HG03354 (cell line): Measurements from ENCODE around the gene ERFE.
"Not testable (repeated sequence)": the region's sequence is repeated elsewhere in the genome, so short reads cannot be mapped to it uniquely, and the experiment has no call there.

Experiments used
- ATAC-seq: cut with Tn5 transposase; IDR thresholded peaks from one replicate; pipeline ENCODE4 v1.9.1; 2021; ENCODE audit warnings: mild to moderate bottlenecking; ENCODE audit not compliant: unreplicated experiment, poor library complexity, severe bottlenecking

The ERFE gene

DNA sequence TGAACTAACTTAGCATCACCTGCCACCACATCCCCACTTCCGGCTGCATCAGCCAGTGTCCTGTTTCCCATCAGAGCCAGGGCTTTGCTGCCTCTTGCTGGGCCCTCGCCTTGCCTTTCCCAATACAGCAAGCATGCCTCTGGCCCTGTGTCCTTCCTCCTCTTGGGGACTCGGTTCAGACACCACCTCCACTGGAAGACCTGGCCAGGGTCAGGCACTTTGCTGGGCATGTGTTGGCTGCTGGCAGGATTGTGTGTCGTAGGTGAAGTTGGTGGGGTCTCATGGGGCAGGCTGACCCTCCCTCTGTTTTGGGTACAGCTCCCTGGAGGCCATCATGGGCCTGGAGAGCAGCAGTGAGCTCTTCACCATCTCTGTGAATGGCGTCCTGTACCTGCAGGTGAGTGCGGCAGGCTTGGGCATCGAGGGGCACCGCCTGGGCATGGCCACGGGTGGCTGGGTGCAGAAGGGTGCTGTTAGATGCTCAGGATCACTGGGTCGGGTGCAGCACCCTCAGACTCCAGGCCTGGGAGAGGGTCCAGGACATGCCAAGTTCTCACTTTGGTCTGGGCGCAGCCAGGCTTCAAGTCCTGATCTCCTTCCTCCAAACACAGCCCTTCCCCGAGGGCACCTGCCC, 6.6 kb downstream of the ERFE start:
- ATAC-seq, result no peak

DNA sequence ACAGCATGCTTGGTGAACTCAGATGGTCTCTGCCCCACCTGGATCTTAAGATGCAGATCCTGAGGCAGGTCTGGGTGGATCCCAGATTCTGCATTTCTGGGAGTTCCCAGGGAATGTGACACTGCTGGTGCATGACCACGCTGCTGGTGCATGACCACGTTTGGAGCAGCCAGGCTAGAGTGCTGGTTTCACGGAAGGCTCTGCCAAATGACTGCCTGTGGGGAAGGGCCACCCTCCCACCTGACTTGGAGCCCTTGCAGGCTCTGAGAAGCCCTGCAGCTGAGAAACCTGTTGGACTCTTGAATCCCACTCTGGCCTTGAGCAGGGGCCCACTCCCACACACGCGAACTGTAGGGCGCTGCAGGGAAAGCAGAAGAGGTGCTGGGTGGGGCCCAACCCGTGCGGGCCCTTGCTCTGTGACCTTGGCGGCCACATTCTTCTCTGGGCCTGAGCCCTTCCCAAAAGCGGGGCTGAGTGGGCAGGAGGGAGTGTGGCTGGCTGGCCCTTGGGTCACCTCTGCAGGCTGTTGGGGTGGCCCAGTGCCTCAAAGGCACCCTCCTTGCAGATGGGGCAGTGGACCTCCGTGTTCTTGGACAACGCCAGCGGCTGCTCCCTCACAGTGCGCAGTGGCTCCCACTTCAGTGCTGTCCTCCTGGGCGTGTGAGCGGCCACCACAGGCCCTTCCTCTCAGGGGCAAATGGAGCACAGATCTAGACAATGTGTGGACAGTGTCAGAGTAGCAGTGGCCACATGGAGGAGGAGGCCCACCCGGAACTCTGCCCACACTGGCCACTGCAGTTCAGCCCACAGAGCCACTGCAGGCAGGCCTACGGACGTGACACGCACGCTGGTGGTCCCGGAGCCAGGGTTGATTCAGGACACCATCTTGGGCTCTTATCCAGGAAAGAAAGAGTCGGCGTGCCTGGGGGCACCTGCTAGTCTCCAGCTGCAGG, 7.9 kb downstream of the ERFE start:
- ATAC-seq, result no peak

DNA sequence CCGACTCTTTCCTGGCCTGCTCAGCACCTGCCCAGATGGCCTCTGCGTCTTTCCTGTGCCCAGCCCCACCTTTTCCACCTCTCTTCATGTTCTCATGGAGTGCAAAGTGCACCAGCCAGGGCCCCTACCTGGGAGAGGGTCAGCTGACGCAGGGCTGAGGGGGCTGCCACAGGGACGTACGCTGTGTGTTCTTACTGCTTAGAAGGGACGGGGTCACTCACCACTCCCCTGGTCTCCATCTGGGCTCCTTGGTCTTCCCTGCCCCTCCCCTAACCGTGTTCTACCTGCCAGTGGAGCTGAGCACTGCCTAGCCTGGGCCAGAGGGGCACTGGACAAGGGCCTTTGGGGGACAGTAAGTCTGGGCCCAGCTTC, 8.6 kb downstream of the ERFE start:
- ATAC-seq, result no peak

DNA sequence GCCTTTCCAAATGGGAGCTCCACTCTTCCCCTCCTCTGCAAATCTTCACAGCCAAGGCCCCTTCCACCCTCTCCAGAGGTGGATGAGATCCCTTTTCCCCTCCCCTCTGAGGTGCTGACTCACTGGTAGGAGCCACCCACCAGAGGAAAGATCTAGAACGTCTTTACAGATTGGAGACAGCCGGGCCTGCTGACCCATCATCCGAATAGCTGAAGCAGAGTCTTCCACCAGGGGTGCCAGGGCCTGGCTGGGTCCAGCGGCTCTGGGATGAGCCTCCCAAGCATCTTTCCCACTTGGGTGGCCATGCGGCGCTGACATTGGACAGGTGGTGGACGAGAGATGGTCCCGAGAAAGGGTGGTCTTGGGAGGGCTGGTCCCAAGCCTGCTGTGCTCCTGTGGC, 9.0 kb downstream of the ERFE start:
- ATAC-seq, result no peak

DNA sequence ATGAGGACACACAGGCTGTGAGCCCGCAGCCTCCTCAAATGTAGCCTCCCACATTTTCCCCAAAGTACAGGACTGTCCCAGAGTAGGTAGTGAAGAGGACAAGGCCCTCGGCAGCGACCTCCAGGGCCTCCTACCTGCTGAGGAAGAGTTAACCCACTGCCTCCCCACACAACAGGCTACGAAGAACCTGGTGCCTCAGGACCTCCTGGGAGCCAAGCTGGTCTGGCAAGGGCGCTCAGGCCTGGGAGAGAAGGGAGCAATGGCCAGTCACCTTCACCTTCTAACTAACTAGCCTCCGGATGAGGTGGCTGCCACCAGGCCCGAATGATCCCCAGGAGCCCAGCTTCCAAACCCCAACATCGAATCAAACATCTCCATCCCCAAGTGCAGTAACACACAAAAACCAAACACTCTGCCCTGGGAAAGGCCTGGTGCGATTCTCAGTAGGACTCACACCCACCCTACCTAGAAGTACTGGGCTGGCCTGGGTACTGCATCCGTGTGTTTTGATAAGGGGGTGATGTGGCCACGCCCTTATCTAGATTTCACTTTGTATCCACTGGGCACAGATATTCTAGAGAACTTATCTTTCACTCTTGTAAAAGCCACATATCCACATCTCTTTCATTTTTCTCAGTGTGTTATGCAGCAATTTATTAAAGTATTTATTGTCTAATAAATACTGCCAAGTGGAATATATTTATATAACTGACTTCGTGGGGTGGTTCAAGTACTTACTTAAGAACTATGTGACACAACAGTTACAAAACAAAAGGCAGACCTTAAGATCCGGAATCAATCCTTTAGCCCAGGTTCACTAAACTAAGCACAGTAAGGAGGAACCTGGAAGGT, 9.7 kb downstream of the ERFE start:
- no peak for ATAC-seq

DNA sequence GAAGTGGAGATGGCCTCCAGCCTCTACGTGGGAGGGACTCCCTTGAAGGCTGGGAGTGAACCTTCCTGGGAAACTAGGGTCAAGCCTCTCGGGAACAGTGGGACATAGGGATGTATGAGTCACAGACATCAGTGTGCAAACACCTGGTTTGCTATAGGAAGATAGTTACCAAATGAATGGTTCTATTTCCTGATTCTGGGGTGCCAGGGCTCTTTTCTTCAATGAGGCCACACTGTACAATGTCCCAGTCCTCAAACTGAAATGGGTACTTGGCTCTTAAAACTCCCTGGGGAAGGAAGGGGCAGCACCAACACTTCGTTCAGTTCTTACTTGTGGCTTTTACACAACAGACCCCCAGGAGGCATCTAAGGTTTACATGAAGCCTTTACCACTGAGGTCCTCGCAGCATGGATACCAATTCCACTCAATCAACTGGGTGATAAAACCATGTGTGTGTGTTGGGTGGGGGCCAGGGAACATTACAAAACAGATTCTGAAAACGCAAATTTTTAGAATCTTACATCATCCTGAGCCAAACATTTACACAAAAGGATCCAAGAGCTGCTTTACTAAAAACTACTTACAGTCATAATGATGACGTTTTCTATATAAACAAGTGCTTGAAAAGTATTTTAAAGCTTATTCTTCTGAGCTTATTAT, 10.4 kb downstream of the ERFE start:
- no peak for ATAC-seq

DNA sequence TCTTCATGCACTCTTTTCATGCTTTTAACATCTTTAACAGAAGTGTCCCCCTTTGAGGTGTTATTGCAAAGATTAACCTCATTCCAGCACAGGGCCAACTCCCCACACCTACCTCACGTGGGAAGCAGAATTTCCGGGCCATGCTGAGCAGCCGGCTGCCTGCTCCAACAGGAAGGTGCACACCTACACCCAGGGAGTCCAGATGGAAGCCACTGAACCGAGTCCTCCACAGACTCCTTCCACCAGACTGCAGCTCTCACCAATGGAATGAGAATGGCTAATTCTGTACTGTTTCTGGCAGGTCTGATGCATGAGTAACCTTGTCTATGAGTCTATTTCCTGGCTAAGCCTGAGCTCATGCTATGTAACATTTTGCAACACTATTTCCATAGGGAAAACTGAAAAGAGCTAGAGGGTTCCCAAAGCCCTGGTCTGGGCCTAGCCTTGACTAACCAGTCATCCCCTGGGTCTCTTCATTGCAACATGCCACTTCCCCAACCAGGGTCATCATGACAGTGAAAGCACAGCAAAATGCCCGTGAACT, 11.0 kb downstream of the ERFE start:
- ATAC-seq, result no peak

DNA sequence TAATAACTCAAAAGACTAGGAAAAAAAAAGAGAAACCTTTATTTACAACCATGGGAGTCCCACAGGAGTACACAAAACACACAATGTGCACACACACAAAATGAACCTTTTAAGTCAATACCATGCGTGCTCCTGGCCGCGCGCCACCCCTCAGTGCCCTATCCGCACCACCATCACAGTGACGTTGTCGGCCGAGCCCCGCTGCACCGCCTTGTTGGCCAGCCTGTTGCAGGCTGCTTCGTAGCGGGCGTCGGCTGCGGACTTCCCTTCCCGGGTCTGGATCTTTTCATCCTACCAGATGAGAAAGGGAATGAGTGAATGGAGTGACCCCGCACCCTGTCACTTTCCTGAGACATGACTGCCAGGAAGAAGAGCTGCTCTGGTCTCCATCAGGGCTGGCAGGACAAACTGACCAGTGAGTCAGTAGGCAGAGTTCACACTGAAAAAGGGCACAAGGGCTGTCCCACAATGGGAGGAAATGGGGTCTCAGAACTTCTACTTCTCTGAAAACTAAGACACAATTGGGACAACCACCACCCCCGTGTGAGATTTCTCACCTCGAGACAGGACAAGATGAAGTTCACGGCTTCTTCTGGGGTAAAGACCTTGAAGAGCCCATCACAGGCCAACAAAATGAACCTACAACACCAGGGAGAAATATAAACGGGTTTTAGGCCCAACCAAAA, 11.8 kb downstream of the ERFE start:
- ATAC-seq, result no peak

DNA sequence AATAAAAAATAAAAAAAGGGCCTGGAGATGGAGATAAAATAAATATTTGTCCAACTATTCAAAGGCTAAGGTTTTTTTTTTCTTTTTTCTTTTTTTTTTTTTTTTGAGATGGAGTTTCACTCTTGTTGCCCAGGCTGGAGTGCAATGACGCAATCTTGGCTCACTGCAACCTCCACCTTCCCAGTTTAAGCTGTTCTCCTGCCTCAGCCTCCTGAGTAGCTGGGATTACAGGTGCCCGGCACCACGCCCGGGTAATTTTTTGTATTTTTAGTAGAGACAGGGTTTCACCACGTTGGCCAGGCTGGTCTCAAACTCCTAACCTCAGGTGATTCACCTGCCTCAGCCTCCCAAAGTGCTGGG, 12.3 kb downstream of the ERFE start:
- not testable (repeated sequence) for ATAC-seq

DNA sequence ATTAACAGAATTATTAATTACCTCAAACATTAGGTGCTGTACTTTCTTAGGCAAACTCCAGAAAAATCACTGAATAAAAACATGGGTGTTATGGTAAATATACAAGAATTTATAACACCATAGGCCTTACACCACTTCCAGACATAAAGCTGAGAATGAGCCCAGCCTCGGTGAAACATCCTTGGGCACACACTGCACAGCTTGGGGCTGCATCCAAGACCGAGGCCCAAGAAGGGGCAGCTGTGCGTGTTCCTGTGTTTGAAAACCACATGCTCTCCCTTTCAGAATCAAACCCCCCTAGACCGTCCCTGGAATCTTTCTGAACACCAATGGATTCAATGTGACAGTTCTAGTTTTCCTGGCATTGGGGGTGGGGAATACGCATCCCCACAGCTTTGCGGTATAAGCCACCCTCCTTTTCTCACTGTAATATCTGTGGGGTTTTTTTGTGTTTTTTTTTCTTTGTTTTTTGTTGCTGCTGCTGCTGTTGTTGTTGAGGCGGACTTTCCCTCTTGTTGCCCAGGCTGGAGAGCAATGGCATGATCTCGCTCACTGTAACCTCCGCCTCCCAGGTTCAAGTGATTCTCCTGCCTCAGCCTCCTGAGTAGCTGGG, 12.9 kb downstream of the ERFE start:
- no peak for ATAC-seq

DNA sequence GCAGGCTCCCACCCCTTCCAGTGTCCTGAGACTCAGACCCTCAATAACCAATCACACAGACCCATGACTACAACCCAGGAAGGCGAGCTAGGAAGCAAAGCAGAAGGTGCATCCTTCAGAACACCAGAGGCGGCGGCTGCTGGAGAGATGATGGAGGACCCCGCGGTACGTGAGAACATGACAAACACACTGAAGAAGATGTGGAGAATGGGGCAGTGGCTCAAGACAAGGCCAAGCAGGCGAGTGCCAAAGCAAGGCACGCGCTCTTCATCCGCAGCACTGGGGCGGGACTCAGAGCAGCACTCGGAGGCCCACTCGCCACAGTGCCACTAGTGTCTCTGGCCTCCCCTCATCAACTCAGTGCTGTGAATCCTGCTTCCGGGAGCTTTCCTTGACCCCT, 13.7 kb downstream of the ERFE start:
- no peak for ATAC-seq

DNA sequence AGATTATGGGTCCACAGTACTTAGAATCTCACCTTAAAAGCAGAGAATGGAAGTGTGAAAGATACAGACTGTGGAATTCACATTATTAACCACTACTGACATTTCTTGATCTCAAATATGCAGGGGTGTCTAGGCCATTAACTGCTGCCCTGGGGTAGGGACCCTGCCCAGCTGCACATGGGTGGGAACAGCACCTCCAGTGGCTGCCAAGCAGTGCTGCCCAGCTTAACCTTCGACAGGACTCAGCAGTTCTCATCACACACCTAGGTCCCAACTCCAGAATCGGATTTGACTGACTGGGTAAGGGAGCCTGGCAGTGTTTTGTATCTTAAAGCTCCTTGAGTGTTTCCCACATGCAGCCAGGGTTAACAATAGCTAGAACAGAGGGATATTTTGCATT, 14.9 kb downstream of the ERFE start:
- ATAC-seq, result no peak

DNA sequence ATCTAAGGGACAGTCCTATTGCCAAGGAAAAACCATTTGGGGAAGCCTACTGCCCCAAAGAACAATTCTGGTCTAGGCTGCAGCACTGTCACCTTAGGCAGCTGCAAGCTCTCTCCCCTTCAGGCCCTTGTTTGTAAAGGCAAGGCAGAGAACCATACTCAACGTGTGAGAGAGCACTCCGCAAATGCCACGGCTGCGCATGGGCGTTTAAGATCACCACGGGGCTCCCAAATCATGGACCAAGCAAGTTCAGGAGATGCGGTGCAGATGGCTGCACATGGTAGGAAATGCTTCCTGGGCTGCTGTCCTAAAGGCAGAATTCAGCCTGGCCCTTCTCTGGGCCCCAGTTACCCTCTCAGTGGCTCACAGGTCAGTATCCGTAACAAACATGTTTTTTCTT, 15.5 kb downstream of the ERFE start:
- ATAC-seq, result no peak

DNA sequence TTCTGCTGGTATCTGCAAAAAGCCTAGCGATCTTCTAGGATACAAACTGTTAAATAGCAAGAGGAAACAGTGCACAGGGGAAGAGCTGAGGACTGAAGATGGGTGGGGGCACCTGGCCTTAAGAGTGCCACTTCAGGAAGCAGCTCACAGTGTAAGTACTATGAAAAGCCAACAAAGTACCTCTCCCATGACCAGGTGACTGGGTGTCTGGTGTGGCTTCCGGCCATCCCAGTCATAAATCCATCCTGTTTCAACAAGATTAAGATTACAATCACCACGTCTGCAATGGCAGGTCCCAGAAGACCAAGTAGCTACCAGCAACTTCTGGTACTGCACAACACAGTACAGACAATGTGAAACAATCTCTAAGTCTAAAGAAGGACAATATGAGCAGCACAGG, 15.9 kb downstream of the ERFE start:
- ATAC-seq, result no peak

DNA sequence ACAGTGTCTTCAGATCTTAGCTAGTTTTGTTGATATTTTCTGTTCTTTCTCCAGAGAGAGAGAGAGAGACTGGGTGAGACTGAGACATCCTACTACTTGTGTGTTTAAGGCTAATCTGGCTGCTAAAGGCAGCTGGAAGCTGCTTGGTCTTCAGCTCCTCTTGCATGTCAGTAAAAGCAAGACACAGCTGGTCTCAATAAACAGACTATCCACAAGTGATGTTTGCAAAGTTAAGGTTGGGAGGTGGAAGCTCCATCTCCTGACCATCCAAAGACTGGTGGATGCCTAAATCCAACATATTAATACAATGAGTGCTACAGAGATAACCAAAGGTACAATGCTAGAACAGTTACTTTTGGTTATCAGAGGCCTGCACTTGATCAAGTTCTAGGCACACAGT, 17.8 kb downstream of the ERFE start:
- no peak for ATAC-seq

DNA sequence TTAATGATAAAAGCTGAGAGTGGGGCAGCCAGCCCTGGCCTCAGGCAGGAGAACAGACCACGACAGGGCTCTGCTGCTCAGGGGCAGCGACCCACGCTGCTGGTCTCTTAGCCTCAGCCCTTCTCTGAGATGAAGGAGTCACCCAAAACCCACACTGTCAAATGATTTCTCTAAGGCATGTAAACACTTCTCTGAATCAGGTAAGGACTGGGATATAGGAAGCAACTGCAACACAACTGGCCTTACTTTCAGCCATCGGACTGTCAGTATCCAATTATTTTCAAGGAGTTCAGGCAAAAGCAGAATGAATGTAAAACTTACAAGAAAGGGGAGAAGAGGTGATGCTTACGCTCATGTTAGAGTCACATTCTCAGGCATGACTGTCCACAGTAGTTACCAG, 21.8 kb downstream of the ERFE start:
- ATAC-seq, result no peak

DNA sequence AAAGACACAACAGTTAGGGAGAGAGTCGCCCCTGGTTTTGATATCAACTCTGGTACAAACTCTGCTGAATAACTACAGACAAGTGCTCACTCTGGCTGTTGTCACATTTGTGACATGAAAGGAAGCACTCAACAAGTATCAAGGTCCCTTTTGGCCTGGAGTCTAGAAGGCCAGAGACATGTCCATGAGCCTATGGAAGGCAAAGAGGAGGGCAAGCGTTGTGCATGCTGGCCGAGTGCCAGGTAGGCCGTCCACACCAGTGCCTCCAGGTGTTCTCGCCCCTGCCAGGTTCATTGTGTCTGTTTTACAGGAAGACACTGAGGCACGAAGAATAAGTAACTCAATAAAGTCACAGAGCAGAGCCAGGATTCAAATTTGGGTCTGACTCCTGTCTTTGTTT, 23.6 kb downstream of the ERFE start:
- ATAC-seq, result no peak

DNA sequence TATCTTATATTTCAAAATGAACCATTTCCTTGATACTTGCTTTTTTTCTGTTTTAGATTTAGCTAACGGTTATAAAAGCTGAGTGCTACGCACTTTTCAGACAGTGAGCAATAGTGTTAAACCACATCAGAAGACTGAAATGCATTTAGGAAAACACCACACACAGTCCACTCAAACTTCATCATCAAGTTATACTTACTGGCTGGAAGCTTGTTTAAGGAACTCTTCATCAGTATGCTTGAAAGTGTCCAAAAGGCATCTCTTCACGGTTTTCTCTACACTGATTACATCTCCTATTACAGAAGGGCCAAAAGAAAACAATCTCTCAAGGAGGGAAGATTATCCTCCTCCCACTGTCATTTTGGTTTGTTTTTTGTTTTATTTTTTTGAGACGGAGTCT, 25.1 kb downstream of the ERFE start:
- no peak for ATAC-seq
